ENCODE measurements around the gene SMCO1.
"Not testable (repeated sequence)": the region's sequence is repeated elsewhere in the genome, so short reads cannot be mapped to it uniquely, and the experiment has no call there.

SMCO1 gene

DNA sequence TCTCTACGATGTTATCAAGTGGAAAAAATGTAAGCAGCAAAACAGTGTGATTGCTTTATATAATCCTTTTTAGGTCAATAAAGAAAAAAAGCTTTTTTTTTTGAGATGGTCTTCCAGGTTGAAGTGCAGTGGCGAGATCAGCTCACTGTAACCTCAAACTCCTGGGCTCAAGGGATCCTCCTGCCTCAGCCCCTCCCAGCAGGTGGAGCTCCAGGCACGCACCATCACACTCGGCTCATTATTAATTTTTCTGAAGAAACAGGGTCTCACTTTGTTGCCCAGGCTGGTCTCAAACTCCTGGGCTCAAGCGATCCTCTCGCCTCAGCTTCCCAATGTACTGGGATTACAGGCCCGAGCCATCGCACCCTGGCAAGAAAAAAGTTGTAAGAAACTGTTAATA lies 28.9 kb downstream of the SMCO1 start:
- no peak for DNase-seq

GRCh38 chr3:196477678-196478077 lies 37.5 kb downstream of the SMCO1 start:
- DNase-seq = no peak

DNA sequence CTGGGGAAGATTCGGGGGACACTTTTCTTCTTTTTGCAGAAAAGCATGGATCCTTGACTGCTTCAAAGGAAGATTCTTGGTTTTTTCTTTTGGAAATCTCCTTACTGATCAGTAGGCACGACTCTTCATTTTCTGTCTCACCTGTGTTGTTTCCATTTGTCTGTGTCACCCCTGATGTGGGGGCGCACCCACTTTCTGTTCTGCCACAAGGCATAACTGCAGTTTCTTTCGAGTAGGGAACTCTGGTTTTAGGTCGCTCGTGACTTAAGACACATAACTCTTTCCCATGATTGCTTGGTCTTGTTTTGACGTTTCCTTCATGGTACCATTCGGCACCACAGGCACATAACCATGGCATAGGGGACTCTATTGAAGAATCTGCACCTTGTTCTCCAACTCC lies 42.9 kb downstream of the SMCO1 start:
- DNase-seq = no peak

GRCh38 chr3:196471551-196471950 lies 43.6 kb downstream of the SMCO1 start:
- no peak for DNase-seq

GRCh38 chr3:196470182-196470581 lies 45.0 kb downstream of the SMCO1 start:
- DNase-seq = not testable (repeated sequence)

DNA sequence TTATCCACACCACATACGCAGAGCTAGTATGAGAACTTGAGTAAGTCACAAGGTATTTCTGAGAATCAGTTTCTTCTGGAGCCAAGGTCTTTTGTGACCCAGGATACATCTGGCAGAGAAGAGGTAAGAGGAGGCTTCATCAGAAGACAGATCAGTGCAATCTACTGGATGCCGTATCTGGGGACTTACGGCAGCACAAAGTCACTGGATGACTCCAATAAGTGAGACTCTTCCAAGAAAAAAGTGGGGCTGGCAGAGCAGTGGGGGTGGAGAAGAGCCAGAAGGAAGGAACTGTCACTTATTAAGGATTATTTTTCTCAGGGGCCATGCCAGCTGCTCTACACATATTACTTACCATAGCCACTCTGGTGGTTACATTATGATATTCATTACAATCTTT lies 51.3 kb downstream of the SMCO1 start:
- DNase-seq = no peak

GRCh38 chr3:196463478-196463756 lies 51.7 kb downstream of the SMCO1 start:
- no peak for DNase-seq

DNA sequence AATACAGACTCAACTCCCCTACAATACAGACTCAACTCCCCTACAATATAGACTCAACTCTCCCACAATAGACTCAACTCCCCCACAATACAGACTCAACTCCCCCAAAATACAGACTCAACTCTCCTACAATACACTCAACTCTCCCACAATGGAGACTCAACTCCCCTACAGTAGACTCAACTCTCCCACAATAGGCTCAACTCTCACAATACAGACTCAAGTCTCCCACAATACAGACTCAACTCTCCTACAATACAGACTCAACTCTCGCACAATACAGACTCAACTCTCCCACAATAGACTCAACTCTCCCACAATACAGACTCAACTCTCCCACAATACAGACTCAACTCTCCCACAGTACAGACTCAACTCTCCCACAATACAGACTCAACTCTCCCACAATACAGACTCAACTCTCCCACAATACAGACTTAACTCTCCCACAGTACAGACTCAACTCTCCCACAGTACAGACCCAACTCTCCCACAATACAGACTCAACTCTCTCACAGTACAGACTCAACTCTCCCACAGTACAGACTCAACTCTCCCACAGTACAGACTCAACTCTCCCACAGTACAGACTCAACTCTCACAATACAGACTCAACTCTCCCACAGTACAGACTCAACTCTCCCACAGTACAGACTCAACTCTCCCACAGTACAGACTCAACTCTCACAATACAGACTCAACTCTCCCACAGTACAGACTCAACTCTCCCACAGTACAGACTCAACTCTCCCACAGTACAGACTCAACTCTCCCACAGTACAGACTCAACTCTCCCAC lies 52.3 kb downstream of the SMCO1 start:
- not testable (repeated sequence) for DNase-seq

DNA sequence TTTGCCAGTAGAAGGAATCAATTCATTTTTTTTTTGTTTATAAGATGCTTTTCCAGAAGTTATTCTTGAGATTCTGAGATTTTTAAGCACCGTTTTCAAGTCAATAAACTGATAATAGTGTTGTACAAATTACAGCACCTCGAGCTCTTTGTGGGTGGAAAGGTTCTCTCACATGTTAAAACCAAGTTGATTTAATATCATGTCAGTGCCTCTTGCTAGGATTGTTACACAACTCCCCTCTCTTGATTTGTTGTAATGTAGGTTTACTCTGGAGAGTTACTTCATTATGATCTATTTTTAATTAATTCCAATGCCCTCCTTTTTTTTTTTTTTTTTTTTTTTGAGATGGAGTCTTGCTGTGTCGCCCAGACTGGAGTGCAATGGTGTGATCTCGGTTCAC lies 57.1 kb downstream of the SMCO1 start:
- DNase-seq = no peak

- peak; percentile 5 for DNase-seq
Observed at GRCh38 chr3:196457470-196457869, 57.7 kb downstream of the SMCO1 start.

All from NCI-H1436 treated with DMSO at 0.1 percent for 48 hours (cell line).